GM12878 (cell line): ENCODE results near the gene EIF4ENIF1. TPM values are rescaled to one million over a fixed set of nuclear protein-coding genes. Genes with fewer than 3 reads are reported as not detected.

ENCODE experiments used
- ATAC-seq: fragments of 200-7000 bp; cut with Tn5 transposase; 3 replicates; pipeline ENCODE4 v1.9.1; 2020; ENCODE audit warnings: mild to moderate bottlenecking, moderate library complexity
- BruUV-seq: library from RNA; stranded (reverse); fragments of 400-500 nt; replicated peaks from 2 replicates; lab custom pipeline; 2021; lab: Mats Ljungman, UMichigan
- CTCF ChIA-PET: fragments of 300-600 bp; sonication (Branson Sonifier 250); formaldehyde crosslinking; extraction: SDS; loops from one replicate; lab custom pipeline; 2021; ENCODE audit warnings: inconsistent platforms; lab: Yijun Ruan, JAX
- POLR2A ChIA-PET: fragments of 350-600 bp; formaldehyde crosslinking; extraction: SDS; loops from one replicate; lab custom pipeline; 2021; ENCODE audit warnings: inconsistent platforms; lab: Charles Lee
- RAD21 ChIA-PET: fragments of 300-600 bp; sonication (Branson Sonifier 250); formaldehyde crosslinking; loops from one replicate; lab custom pipeline; 2023; ENCODE audit warnings: antibody characterized with exemption; ENCODE audit not compliant: unreplicated experiment; lab: Charles Lee
- SMC1A ChIA-PET: fragments of 300-600 bp; sonication (Branson Sonifier 250); formaldehyde crosslinking; loops from one replicate; lab custom pipeline; 2023; ENCODE audit not compliant: unreplicated experiment, uncharacterized antibody; lab: Charles Lee
- DNase-seq: peaks from one replicate; pipeline ENCODE4 v3.0.0-alpha.2; 2011; ENCODE audit warnings: low read depth, low spot score
- FAIRE-seq: peaks from 3 replicates; lab custom pipeline; 2011; peaks lifted over from hg19 to GRCh38; lab: Jason Lieb, UNC
- H2AFZ ChIP-seq: 2 replicates; pipeline ENCODE4 v1.6.0; 2011; ENCODE audit warnings: low read depth, low read length, control low read depth; ENCODE audit not compliant: control insufficient read depth
- H3K27ac ChIP-seq: 2 replicates; pipeline ENCODE4 v1.5.1; 2011; ENCODE audit warnings: control low read depth; ENCODE audit not compliant: control insufficient read depth, insufficient read depth
- H3K27me3 ChIP-seq, 2 experiments: replicated peaks in 1 of 2; 2 replicates each; pipeline versions ENCODE4 v1.6.0 to v1.6.1; 2011; ENCODE audit warnings: low read length in 1 of 2; ENCODE audit not compliant: control insufficient read depth in 2 of 2, insufficient read depth in 2 of 2
- H3K36me3 ChIP-seq, 2 experiments: 2 replicates each; pipeline ENCODE4 v1.5.1; 2011; ENCODE audit warnings: low read length in 1 of 2; ENCODE audit not compliant: control insufficient read depth in 2 of 2, insufficient read depth in 2 of 2
- H3K4me1 ChIP-seq: 2 replicates; pipeline ENCODE4 v1.6.1; 2011; ENCODE audit warnings: mild to moderate bottlenecking, low read length, moderate library complexity, mixed read lengths; ENCODE audit not compliant: control insufficient read depth, insufficient read depth
- H3K4me2 ChIP-seq: 2 replicates; pipeline ENCODE4 v1.6.0; 2011; ENCODE audit warnings: control low read depth; ENCODE audit not compliant: control insufficient read depth, insufficient read depth
- H3K4me3 ChIP-seq: fragments of 200-600 bp; sonication (generic); 2 replicates; pipeline ENCODE4 v1.5.1; 2016
- H3K79me2 ChIP-seq: 2 replicates; pipeline ENCODE4 v1.6.0; 2011; ENCODE audit warnings: low read length; ENCODE audit not compliant: control insufficient read depth, insufficient read depth
- H3K9ac ChIP-seq: 2 replicates; pipeline ENCODE4 v1.8.0; 2011; ENCODE audit warnings: low read length, control low read depth, mixed read lengths; ENCODE audit not compliant: control insufficient read depth, insufficient read depth
- H3K9me3 ChIP-seq: replicated peaks from 3 replicates; pipeline ENCODE4 v1.5.1; 2011; ENCODE audit warnings: mild to moderate bottlenecking, low read length; ENCODE audit not compliant: control insufficient read depth, insufficient read depth
- H4K20me1 ChIP-seq: 2 replicates; pipeline ENCODE4 v1.6.0; 2011; ENCODE audit not compliant: control insufficient read depth, insufficient read depth
- CBFB ChIP-seq: IDR thresholded peaks from 2 replicates; pipeline ENCODE4 v1.6.1; 2016; ENCODE audit warnings: antibody characterized with exemption, low read depth
- DPF2 ChIP-seq: fragments of 450-650 bp; IDR thresholded peaks from 2 replicates; pipeline ENCODE4 v1.6.1; 2017; ENCODE audit warnings: mild to moderate bottlenecking
- EP300 ChIP-seq, 2 experiments: fragments of 150-350 bp in 1 of 2; IDR thresholded peaks; 2 replicates each; pipeline ENCODE4 v1.6.1; 2011 to 2012; ENCODE audit warnings: low read depth in 2 of 2, low read length in 2 of 2, borderline replicate concordance in 1 of 2, improper control_type of control experiment in 1 of 2, inconsistent platforms in 1 of 2; ENCODE audit not compliant: control insufficient read depth in 1 of 2
- HDGF ChIP-seq: fragments of 450-650 bp; IDR thresholded peaks from 2 replicates; pipeline ENCODE4 v1.6.1; 2016; ENCODE audit warnings: antibody characterized with exemption
- IRF3 ChIP-seq: fragments of 450-650 bp; IDR thresholded peaks from 2 replicates; pipeline ENCODE4 v1.6.1; 2014; ENCODE audit warnings: mild to moderate bottlenecking
- NRF1 ChIP-seq: conservative IDR thresholded peaks from 2 replicates; pipeline ENCODE4 v1.6.1; 2011; ENCODE audit warnings: mild to moderate bottlenecking, low read depth, low read length, improper control_type of control experiment
- POU2F2 ChIP-seq: IDR thresholded peaks from 3 replicates; pipeline ENCODE4 v1.6.1; 2011; ENCODE audit warnings: low read depth, mild to moderate bottlenecking, low read length, borderline replicate concordance
- RBBP5 ChIP-seq: fragments of 200-600 bp; sonication (generic); conservative IDR thresholded peaks from 2 replicates; pipeline ENCODE4 v1.6.1; 2016
- SMAD1 ChIP-seq: fragments of 450-650 bp; IDR thresholded peaks from 2 replicates; pipeline ENCODE4 v1.6.1; 2018; ENCODE audit warnings: mild to moderate bottlenecking, low read depth; ENCODE audit not compliant: partially characterized antibody
- TCF3 ChIP-seq: IDR thresholded peaks from 2 replicates; pipeline ENCODE4 v1.6.1; 2012; ENCODE audit warnings: low read depth, mild to moderate bottlenecking, low read length, borderline replicate concordance; ENCODE audit not compliant: insufficient read depth
- ZZZ3 ChIP-seq: IDR thresholded peaks from 2 replicates; pipeline ENCODE4 v1.6.1; 2011; ENCODE audit warnings: low read depth; ENCODE audit not compliant: control insufficient read depth, insufficient read length
- WGBS: methylation state at CpG from one replicate; pipeline ENCODE4 v1.1.6; 2016; ENCODE audit warnings: low lambda C conversion rate; ENCODE audit not compliant: insufficient replicate concordance, insufficient coverage; ENCODE audit errors: missing lambda C conversion rate; 5-methylcytosine and 5-hydroxymethylcytosine counted together
- in situ Hi-C: fragments of 300-500 bp; cut with MboI; formaldehyde crosslinking; loops from 9 replicates; pipeline ENCODE4 v1.14.3; 2018; ENCODE audit warnings: mixed read lengths
- intact Hi-C: fragments of 100-400 bp; cut with micrococcal nuclease; formaldehyde crosslinking; loops from one replicate; pipeline ENCODE4 v1.14.2; 2022; ENCODE audit not compliant: unreplicated experiment
- polyA plus RNA-seq, 11 experiments: library from polyadenylated mRNA; depleted of rRNA in 4 of 11; unstranded in 6 of 11; stranded (reverse) in 5 of 11; fragments of >200 nt; fragmentation: Nextera tagmentation in 4 of 11; fragmentation: Illumina TruSeq in 1 of 11; extraction: Ambion mirVana in 4 of 11; extraction: Trizol in 1 of 11; gene quantifications; 1 replicate in 1 of 11; 2 replicates in 10 of 11; pipeline versions ENCODE4 v1.2.1 to v1.2.3, GENCODE V29; 2011 to 2016; ENCODE audit warnings: inconsistent platforms in 2 of 11, missing spikeins in 2 of 11, low read depth in 1 of 11
- total RNA-seq, 4 experiments: library from RNA; depleted of rRNA in 3 of 4; stranded (reverse); fragments of >200 nt in 3 of 4; fragmentation: Illumina TruSeq in 1 of 4; extraction: Trizol in 1 of 4; gene quantifications; 2 replicates each; pipeline versions ENCODE4 v1.2.1 to v1.2.3, GENCODE V29; 2013 to 2021
- TF ChIP-seq, protein P1 (sequence below): IDR thresholded peaks from 2 replicates; pipeline ENCODE4 v1.6.1; 2012; ENCODE audit warnings: low read length, inconsistent platforms
- TF ChIP-seq, protein P2 (sequence below): IDR thresholded peaks from 2 replicates; pipeline ENCODE4 v1.6.1; 2011; ENCODE audit warnings: mild to moderate bottlenecking, low read depth, low read length, moderate library complexity; ENCODE audit not compliant: insufficient replicate concordance
- TF ChIP-seq, protein P3 (sequence below): fragments of 450-650 bp; IDR thresholded peaks from 2 replicates; pipeline ENCODE4 v1.6.1; 2017; ENCODE audit warnings: mild to moderate bottlenecking, moderate library complexity

EIF4ENIF1 gene
- total and polyA plus RNA-seq, 10 of the 15 experiments (the other 5 are each of a cell fraction or from before 2014, with no cell fraction given), result 4.4 to 43.7 (median 24.4) TPM

DNA sequence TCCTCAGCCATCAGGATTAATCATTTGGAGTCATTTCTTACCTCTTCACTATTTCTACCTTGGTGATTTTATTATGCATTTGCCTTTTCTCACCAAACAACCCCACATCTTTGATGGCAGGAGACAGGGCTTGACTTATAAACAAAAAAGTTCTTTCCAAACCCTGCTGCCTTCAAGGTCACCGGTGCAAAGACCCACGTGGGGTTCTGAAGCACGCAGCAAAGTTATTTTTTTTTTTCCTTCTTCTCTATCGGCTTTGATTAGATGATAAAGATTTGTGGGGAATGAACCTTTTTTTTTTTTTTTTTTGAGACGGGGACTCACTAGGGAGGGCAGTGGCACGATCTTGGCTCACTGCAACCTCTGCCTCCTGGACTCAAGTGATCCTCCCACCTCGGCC is 46.1 kb downstream of the EIF4ENIF1 start:
- RAD21 ChIA-PET, result no interaction called here
- no peaks in the 10 kb centered on the region for H3K79me2 ChIP-seq
- CTCF ChIA-PET, result interaction anchor here (1.4 kb wide), 1 partner anchor 8 kb away, joined by 3 read pairs; no protein-coding TSS in a partner anchor
- in situ Hi-C loops (no loop called here), intact Hi-C loops (no loop called here)
- no peak overlapping the region for H2AFZ ChIP-seq
- H3K4me3 ChIP-seq, result no peak overlapping the region
- no TSS peak for BruUV-seq
- H3K9ac ChIP-seq, result no peak overlapping the region
- no peaks in the 10 kb centered on the region for H4K20me1 ChIP-seq
- no peaks in the 10 kb centered on the region for H3K4me1 ChIP-seq
- H3K27ac ChIP-seq, result no peak overlapping the region
- SMC1A ChIA-PET, result interaction anchor here (0.5 kb wide), 1 partner anchor 12 kb away, joined by 3 read pairs; no protein-coding TSS in a partner anchor
- FAIRE-seq (no peak), ATAC-seq (no peak), DNase-seq (no peak)
- 85% methylated on average over 5 of the region's 7 CpGs for WGBS
- no peaks in the 10 kb centered on the region for H3K27me3 ChIP-seq
- no peak overlapping the region for H3K4me2 ChIP-seq
- H3K36me3 ChIP-seq, result peaks cover 24 to 41% of the 10 kb centered on the region in 2 experiments
- no peaks in the 10 kb centered on the region for H3K9me3 ChIP-seq
- POLR2A ChIA-PET, result no interaction called here
- TF ChIP-seq DPF2, result no peak
- TF ChIP-seq, protein P1, sequence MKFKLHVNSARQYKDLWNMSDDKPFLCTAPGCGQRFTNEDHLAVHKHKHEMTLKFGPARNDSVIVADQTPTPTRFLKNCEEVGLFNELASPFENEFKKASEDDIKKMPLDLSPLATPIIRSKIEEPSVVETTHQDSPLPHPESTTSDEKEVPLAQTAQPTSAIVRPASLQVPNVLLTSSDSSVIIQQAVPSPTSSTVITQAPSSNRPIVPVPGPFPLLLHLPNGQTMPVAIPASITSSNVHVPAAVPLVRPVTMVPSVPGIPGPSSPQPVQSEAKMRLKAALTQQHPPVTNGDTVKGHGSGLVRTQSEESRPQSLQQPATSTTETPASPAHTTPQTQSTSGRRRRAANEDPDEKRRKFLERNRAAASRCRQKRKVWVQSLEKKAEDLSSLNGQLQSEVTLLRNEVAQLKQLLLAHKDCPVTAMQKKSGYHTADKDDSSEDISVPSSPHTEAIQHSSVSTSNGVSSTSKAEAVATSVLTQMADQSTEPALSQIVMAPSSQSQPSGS, result no peak
- no peak for TF ChIP-seq ZZZ3
- TF ChIP-seq, protein P2, sequence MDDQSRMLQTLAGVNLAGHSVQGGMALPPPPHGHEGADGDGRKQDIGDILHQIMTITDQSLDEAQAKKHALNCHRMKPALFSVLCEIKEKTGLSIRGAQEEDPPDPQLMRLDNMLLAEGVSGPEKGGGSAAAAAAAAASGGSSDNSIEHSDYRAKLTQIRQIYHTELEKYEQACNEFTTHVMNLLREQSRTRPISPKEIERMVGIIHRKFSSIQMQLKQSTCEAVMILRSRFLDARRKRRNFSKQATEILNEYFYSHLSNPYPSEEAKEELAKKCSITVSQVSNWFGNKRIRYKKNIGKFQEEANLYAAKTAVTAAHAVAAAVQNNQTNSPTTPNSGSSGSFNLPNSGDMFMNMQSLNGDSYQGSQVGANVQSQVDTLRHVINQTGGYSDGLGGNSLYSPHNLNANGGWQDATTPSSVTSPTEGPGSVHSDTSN, result no peak
- TF ChIP-seq NRF1, result no peak
- no peak for TF ChIP-seq EP300 (IDR thresholded peaks at IDR 0.05; ENCODE audit: borderline replicate concordance in 1 of 2, control insufficient read depth in 1 of 2, low read depth in 2 of 2, low read length in 2 of 2)
- TF ChIP-seq TCF3, result no peak
- TF ChIP-seq HDGF, result no peak
- no peak for TF ChIP-seq POU2F2
- TF ChIP-seq SMAD1, result no peak
- no peak for TF ChIP-seq RBBP5
- no peak for TF ChIP-seq IRF3
- no peak for TF ChIP-seq CBFB
- TF ChIP-seq, protein P3, sequence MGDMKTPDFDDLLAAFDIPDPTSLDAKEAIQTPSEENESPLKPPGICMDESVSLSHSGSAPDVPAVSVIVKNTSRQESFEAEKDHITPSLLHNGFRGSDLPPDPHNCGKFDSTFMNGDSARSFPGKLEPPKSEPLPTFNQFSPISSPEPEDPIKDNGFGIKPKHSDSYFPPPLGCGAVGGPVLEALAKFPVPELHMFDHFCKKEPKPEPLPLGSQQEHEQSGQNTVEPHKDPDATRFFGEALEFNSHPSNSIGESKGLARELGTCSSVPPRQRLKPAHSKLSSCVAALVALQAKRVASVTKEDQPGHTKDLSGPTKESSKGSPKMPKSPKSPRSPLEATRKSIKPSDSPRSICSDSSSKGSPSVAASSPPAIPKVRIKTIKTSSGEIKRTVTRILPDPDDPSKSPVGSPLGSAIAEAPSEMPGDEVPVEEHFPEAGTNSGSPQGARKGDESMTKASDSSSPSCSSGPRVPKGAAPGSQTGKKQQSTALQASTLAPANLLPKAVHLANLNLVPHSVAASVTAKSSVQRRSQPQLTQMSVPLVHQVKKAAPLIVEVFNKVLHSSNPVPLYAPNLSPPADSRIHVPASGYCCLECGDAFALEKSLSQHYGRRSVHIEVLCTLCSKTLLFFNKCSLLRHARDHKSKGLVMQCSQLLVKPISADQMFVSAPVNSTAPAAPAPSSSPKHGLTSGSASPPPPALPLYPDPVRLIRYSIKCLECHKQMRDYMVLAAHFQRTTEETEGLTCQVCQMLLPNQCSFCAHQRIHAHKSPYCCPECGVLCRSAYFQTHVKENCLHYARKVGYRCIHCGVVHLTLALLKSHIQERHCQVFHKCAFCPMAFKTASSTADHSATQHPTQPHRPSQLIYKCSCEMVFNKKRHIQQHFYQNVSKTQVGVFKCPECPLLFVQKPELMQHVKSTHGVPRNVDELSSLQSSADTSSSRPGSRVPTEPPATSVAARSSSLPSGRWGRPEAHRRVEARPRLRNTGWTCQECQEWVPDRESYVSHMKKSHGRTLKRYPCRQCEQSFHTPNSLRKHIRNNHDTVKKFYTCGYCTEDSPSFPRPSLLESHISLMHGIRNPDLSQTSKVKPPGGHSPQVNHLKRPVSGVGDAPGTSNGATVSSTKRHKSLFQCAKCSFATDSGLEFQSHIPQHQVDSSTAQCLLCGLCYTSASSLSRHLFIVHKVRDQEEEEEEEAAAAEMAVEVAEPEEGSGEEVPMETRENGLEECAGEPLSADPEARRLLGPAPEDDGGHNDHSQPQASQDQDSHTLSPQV, result no peak
- TF ChIP-seq, all 136 proteins: peak for 0
